GM18511 (cell line): ENCODE data around the gene BRD3.
"Not testable (repeated sequence)": the region's sequence is repeated elsewhere in the genome, so short reads cannot be mapped to it uniquely, and the experiment has no call there.

Experiments used
- ATAC-seq: cut with Tn5 transposase; IDR thresholded peaks from one replicate; pipeline ENCODE4 v1.9.1; 2021; ENCODE audit warnings: mild to moderate bottlenecking, moderate library complexity; ENCODE audit not compliant: unreplicated experiment

BRD3 gene

DNA sequence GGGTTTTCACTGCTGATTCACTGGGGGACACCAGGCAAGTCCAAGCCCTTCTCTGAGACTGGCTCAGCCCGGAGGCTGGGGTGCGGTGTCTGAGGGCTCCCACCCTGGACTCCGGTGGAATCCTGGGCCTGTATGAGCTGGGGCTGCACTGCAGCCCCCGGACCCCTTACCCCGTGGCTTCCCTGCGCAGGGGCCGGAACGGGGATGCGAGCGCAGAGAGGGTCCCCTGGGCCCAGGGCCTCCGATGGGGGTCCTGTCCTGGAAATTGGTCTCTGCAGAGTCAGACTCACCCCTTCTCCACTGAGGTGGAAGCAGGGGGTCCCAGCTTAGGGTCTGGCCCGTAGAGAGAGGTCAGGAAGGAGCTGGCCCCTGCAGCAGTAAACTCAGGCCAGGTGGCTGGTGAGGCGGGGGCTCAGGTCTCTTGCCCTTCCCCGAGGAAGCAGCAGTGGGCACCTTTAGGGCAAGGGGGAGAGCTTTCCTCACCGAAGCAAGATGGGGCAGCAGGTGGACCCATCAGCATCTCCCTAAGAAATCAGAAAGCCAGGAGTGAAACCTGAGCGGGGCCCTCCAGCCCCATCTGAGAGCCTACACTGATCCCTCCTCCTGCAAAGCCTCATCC lies 74.1 kb downstream of the BRD3 start:
- ATAC-seq = no peak

DNA sequence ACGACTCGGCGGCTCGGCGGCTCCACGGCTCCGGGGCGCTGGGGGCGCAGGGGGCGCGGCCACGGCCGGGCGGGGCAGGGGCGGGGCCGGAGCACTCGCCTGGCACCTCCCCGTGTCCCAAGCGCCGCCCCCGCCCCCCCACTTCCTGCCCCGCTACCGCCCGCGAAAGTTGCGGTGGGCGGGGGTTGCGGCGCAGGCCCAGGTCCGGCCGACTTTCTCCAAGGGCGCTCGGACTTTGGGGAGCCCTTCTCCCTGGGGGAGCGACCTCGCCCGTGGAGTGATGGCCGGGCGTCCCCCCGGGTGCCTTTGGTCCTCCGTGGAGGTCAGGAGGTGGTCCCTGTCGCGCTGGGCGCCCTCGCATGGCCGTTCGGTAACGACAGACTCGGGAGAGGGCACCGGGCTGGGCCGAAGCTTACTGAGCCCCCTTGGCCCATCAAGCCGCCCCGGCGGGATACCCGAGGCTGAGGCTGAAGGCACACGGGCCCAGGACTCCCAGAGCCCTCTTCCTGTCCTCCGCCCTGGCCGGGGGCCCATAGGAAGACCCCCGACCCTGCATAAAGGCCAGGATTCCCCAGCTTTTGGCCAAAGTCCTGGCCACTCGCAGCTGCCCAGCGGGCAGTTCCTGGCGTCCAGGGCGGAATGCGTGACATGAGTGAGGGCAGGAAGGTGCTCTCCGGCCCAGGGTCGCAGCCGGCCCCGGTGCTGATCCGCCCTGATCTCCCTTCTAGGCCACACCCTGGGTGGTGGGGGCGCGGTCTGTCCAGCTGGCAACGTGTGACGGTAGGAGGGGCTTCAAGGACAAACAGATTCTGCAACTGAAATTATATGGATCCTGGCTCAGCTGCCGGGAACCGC lies 74.8 kb downstream of the BRD3 start:
- peak; percentile 62 for ATAC-seq

DNA sequence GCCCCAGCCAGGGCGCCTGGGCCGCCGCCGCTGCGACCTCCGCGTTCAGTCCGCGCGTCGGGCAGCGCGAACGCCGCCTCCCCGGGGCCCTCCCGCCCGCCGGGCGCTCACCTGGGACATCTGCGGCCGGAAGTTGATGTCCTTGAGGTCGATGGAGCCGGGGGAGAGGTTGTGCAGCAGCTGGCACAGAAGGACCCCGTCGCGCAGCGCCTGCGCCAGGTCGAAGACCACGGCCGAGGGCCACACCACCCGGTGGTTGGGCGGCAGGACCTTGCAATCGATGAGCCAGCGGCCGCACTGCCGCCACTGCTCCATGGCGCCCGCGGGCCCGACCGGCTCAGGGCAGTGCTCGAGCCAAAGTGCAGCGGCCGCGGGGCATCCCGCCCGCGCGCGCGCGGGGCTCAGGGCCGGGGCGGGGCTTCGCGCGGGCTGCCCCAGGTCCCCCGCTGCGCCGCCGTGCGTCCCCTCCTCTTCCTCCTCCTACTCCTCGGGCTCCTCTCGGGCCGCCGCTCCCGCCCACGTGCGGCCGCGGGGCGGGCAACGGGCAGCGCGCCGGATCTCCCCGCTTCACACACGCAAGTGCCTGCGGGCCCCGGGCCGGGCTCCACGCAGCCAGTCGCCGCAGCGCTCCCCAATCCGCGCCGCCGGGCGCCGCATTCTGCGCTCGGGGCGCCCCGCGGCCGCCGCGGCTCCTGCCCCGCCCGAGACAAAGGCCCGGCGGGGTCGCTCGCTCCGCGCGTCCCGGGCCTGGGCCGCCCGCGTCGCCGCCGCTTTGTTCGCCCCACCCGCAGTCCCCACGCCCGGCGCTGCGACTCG lies 75.7 kb downstream of the BRD3 start, which contains the start of gene VAV2:
Gene VAV2, minus strand, starts transcription at position 361 of the 816 bp plus-strand sequence. Its CDS starts 46 bp downstream, at position 315.
- ATAC-seq = peak; percentile 59

DNA sequence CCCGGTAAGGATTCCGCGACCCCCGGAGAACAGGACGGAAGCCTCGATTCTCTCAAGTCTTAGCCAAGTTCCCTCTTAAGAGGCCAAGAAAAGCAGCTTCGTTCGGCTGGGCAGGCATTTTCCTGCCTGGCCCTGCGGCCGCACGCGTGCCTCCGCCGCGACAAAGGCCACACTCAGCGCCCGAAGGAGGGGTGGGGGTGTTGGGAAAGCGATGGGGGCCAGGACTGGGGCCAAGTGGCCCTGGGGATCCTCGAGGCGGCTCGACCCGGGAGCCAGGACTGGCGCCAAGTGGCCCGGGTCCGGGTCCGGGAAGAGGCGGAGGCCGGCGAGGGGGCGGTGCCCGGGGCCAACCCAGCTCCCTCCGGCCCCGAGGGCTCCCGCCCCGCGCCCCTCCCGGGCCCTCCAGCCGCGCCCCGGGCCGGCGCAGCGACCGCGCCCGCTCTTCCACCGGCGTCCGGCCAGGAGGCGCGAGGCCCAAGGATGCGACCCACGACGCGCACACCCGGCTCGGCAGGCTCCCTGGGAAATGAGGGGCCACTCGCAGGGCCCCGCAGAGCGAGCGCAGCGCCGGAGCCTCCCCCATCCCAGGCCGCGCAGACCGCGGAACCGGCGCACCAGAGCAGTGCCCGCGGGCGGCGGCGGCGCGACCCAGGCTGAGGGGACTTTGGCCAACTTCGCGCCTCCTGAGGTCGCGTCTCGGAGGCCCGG lies 76.5 kb downstream of the BRD3 start:
- ATAC-seq = peak; percentile 17

DNA sequence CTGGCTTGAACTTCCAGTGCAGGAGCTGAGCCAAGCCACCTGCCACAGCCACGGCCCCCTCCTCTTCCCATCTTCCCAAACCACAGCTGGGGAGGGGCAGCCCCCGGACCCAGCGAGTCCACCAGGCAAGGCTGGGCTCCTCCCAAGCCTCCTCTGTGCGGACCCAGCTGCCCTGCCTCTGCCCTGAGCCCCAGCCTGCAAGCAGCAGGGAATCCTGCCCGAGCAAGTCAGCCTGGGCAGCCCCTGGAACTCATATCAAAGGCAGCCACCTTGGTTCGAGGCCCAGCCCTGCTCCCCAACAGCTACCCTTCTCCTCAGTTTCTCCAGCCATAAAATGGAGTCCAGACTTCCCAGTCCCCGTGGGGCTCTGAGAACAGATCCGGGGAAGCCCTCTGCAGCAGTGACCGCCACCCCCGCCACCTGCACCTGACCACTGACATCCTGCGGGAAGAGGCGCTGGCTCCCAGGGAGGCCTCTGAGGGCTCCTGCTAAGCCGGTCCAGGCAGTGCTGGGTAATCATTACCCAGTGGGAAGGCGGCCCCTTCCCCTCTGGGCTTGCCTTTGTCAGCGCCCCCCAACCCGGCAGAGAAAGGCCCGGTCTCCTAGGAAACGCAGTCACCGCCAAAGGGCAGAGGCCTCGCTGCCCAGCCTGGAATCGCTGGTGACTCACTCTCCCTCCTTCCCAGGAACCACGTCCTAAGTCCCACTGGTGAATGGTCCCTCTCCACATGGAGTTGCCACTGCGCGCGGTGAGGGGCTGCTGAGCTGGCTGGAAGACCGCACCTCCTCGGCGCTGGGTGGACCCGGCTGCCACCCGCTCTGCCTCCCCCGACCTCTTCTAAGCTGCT lies 77.2 kb downstream of the BRD3 start:
- no peak for ATAC-seq

DNA sequence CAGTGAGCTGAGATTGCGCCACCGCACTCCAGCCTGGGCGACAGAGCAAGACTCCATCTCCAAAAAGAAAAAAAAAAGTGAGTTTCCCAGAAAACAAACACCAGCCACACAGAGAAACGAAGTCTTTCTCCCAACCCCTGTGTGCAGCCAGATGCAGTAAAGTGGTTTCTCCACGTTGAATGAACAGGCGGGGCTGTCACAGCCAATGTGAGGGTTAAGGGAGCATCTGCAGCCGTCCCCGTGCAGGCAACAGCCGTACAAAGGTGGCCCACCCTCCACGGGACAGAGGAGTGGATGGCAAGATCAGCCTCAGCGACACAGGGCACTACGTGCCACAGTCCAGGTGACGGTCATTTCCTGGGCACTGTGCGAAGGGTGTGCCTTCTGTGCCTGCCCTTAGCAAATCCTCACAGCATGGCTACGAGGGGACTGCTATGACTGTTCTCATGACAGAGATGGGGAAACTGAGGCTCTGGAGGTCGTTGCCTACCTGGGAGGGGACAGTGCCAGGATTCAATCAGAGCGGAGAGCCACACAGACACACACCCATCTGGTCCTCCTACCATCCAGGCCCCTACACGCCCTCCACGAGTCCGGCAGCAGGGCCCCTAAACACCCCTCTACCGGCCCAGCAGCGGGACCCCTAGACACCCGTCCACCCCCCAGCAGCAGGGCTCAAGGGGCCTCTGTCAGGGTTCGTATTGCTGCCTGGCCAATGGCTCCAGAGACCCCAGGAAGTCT lies 78.0 kb downstream of the BRD3 start:
- no peak for ATAC-seq

DNA sequence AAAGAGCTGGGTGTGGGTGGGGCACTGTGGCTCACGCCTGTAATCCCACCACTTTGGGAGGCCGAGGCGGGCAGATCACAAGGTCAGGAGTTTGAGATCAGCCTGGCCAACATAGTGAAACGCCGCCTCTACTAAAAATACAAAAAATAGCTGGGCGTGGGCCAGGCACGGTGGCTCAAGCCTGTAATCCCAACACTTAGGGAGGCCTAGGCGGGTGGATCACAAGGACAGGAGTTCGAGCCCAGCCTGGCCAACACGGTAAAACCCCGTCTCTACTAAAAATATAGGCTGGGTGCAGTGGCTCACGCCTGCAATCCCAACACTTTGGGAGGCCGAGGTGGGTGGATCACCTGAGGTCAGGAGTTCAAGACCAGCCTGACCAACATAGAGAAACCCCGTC lies 79.1 kb downstream of the BRD3 start:
- not testable (repeated sequence) for ATAC-seq

DNA sequence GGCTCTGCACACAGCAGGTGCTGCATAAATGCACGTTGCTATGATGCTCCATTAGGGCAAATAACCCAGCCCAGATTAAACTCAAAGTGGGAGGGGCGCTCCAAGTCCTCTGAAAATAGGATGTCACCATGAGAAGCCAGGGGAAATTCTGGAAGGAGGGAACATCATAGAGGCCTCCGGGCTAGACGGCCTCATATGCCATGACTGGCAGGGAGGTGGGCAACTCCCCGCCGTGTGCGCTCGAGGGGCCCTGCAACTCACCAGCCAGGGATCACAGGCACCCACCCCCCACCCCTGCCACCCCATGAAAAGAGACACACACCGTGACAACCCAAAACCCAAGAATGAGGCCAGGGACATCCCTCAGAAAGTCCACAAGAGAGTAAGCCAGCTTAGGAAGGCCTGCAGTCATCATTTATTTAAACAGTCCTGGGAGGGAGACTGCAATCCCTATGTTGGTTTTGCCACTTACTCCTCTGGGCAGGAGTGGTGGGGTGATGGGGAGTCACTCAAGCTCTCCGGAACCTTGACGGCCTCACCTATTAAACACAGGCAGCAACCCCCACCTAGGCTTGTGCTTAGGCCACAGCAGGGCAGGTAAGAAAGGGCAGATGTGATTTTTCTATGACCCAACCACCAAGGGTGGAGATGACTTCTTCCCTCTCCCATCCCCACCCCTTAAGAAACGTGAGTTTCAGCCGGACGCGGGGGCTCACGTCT lies 79.7 kb downstream of the BRD3 start:
- ATAC-seq = no peak

DNA sequence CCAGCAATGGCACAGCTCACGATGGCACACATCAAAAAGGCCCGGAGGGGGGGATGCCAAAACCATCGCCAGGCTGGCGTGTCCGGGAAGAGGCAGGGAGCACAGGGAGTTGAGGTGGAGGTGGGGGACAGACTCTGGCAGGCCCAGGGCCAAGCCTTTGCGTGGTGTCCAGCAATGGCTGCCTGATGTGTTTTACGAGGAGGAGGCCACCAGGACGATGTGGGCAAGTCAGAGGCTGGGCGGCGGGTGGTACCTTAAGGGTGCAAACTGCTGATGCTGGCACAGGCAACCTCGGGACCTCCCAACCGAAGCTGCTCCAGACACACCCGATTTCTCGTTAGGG lies 80.4 kb downstream of the BRD3 start:
- no peak for ATAC-seq

DNA sequence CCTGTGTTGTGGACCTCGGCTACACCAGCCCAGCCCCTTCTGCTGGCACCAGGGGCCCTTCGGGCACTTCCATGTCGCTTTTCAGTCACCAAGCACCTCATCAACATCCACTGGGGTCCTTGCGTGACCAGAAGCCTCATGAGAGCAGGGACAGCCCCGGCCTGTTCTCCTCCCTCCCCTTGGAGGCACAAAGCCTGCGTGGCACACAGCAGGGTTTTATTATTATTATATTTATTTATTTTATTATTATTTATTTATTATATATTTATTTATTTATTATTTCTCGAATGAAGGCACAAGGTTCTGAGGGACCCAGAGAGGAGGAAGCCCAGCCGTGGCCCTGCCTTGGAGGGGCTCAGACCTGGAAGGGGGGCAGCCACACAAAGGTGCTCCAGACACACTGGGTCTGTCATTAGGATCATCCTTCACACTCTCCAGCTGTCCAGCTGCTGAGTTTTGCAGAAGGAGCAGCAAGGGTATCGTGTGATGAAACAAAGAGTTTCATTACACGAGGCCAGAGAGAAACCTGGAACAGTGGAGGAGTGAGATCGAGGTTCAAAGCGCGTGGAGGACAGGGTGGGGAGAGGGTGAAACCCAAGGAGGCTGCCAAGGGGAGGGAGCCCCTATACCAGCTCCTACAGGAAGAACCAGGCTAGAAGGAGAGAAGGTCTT lies 80.9 kb downstream of the BRD3 start:
- no peak for ATAC-seq

DNA sequence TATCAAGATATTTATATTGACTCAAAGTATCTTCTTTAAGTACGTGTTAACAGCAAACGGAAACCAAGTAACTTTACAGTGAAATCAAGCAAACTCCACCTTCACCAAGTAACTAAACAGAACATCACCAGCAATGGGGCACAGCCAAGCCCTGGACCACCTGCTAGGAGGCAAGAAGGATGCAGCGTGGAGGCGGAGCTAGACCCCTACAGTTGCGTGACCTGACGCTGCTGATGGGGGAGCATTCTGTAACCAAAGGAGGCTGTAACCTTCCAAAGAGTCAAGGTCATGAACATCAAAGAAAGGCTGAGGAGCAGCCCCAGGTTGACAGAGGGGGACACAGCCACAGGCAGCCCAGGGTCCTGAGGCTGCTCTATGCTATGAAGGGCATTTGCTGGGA lies 81.8 kb downstream of the BRD3 start:
- ATAC-seq = no peak

DNA sequence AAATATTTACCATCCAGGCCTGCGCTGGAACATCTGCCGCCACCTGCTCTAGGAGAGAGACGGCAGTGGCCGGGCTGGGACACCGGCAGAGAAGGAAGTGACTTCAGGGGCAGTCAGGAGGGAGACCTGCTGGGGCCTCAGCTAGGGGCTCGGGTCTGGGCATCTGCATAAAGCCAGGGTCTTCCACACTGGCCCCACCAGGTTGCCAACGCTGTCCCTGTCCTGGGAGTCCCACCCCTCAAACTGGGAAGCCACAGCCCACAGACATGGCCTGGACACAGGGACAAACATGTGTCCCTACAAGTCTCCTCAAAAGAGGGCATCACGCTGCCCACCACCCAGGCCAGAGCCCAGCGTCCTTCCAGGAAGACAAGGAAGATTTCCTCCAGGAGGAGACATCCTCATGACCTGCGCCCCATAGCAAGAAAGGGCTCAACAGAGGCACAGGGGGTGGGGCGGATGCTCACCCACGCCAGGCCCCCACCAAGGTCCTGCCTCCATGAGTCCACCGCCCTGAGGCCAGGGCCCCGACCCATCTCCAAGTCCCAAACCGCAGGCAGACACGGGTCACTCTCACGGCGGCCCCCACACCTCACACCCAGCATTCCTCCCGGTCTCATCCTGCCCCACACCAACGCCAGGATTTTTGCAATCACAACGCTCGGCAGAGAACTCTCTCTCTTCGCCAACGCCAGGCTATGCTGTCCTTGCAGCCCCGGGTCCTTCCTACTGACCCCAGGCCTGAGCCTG lies 84.7 kb downstream of the BRD3 start:
- ATAC-seq = no peak

DNA sequence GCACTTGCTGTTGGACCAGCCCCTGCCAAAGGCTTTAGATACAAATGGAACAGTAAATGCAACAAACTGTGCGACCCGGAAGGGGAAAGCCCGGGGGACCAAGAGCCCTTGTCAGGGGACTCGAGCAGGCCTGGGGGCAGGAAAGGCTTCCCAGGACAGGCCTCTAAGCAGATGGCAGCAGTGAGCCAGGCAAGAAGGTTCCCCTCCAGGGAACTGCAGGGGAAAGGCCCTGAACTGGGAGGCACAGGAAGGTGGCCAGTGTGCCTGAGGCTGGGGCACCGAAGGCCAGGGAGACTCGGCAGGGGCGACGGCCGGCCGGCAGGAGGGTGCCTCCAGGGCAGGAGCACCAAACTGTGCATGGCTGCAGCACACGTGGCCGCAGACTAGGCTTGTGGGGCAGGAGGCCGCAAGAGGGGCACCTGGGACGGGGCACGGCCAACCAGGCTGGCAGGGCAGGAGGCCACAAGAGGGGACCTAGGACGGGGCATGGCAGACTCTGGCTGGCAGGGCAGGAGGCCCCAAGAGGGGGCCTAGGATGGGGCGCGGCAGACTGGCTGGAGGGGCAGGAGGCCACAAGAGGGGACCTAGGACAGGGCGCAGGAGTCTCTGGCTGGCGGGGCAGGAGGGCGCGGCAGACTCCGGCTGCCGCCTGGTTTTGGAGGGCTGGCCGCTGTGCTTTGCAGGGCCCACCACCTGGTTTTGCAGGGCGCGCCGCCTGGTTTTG lies 85.7 kb downstream of the BRD3 start:
- no peak for ATAC-seq

DNA sequence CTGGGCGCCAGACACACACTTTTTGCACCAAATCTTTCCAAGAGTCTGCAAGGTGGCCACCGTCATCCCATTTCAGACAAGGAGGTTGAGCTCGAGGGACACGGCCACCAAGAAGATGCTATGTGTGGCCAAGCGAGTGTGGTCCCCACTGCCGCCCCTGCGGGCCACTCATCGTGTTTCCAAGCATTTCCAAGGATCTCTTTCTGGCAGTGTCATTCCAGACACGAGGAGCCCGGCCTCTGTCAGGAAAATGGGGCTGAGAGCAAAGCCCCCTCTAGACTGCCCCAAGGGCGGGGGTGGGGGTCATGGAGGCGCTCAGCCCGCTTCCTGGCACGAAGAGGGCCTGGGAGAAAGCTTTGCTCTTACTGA lies 86.3 kb downstream of the BRD3 start:
- ATAC-seq = no peak

DNA sequence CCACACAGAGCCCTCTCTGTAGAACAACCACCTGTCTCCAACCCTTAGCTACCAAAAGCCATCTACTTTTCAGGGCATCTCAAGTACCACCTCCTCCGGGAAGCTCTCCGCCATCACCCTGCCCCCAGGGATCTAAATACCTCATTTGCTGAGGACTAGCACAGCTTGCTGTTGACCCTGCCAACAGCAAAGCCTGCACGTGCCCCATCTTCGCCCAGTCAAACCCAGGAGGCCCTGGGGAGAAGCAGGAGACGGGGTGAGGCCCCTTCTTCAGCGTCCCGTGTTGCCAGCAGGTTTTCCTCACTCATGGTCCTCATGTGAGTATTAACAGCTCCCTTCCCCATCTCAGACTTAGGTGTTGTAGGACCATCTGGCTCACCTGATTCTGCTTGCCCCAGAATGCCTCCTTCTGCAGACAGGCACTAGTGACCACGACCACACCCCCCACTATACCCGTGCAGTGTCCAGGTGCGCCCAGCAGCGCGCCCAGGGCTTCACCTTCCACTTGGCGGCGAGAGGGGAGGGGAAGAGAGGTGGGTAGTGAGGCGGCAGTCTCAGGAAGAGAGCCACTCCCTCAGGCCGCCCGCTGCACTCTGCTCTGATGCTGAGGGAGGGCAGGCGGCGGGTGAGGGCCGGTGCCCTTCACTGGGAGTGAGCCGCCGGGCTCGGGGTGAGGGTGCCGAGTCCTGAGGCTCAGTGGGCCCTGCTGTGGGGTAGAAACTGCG lies 86.8 kb downstream of the BRD3 start:
- no peak for ATAC-seq
